Spleen (tissue), 11 donors: ENCODE results near the gene ARSI. TPM values are rescaled to one million over a fixed set of nuclear protein-coding genes. Genes with fewer than 3 reads are reported as not detected.

Source experiments
- DNase-seq: peaks from one replicate; pipeline ENCODE4 v3.0.0-alpha.2; 2020
- H3K27ac ChIP-seq, 8 donors: fragments of 200-600 bp; sonication (generic) in 7 of 8; 1 replicate in 4 of 8; 2 replicates in 4 of 8; pipeline versions ENCODE4 v1.5.0 to v1.8.0; 2016 to 2021; ENCODE audit warnings: inconsistent platforms in 4 of 8, mild to moderate bottlenecking in 4 of 8, moderate library complexity in 1 of 8
- H3K27me3 ChIP-seq, 7 donors: fragments of 200-600 bp; sonication (generic) in 6 of 7; replicated peaks in 1 of 7; 1 replicate in 4 of 7; 2 replicates in 3 of 7; pipeline versions ENCODE4 v1.5.0 to v1.8.0; 2016 to 2021; ENCODE audit warnings: inconsistent platforms in 3 of 7, mild to moderate bottlenecking in 1 of 7
- H3K36me3 ChIP-seq, 6 donors: fragments of 200-600 bp; sonication (generic) in 5 of 6; 1 replicate in 4 of 6; 2 replicates in 2 of 6; pipeline versions ENCODE4 v1.5.0 to v1.8.0; 2016 to 2021; ENCODE audit warnings: inconsistent platforms in 2 of 6
- H3K4me1 ChIP-seq, 6 donors: fragments of 200-600 bp; sonication (generic) in 5 of 6; 1 replicate in 3 of 6; 2 replicates in 3 of 6; pipeline versions ENCODE4 v1.5.0 to v1.8.0; 2016 to 2021; ENCODE audit warnings: inconsistent platforms in 3 of 6
- H3K4me3 ChIP-seq, 8 donors: fragments of 200-600 bp; sonication (generic) in 7 of 8; 1 replicate in 4 of 8; 2 replicates in 4 of 8; pipeline versions ENCODE4 v1.5.0 to v1.8.0; 2016 to 2021; ENCODE audit warnings: inconsistent platforms in 4 of 8, mild to moderate bottlenecking in 4 of 8, moderate library complexity in 2 of 8
- H3K9me3 ChIP-seq, 8 donors: fragments of 200-600 bp; sonication (generic) in 7 of 8; 1 replicate in 4 of 8; 2 replicates in 4 of 8; pipeline versions ENCODE4 v1.5.0 to v1.8.0; 2016 to 2021; ENCODE audit warnings: inconsistent platforms in 4 of 8
- POLR2A ChIP-seq, 3 donors: fragments of 450-650 bp; IDR thresholded peaks; one replicate each; pipeline ENCODE4 v1.5.1; 2017; ENCODE audit warnings: antibody characterized with exemption in 3 of 3, mild to moderate bottlenecking in 1 of 3
- POLR2AphosphoS5 ChIP-seq, 3 donors: sonication (generic); formaldehyde crosslinking; IDR thresholded peaks; one replicate each; pipeline ENCODE4 v1.5.1; 2017; ENCODE audit warnings: antibody characterized with exemption in 3 of 3
- WGBS, 5 donors: extraction: QIAGEN DNeasy Blood & Tissue Kit in 3 of 5; methylation state at CpG; one replicate each; pipeline versions ENCODE4 v1.1.5 to v1.1.7; 2013 to 2018; 5-methylcytosine and 5-hydroxymethylcytosine counted together
- intact Hi-C: fragments of 100-400 bp; cut with DNase I; formaldehyde crosslinking; loops from one replicate; pipeline ENCODE4 v1.15.0; 2023; ENCODE audit warnings: low total_unique reads
- polyA plus RNA-seq, 3 donors: library from polyadenylated mRNA; stranded (reverse); fragments of 200-250 nt; gene quantifications; one replicate each; pipeline ENCODE4 v1.2.1, GENCODE V29; 2013
- total RNA-seq, 7 donors: library from RNA; depleted of rRNA in 3 of 7; stranded (reverse); fragments of >200 nt in 3 of 7; fragmentation: NEBNext Ultra II Directional in 4 of 7; extraction: Animal tissue kit (Norgen Biotek cat#: 25700) in 4 of 7; gene quantifications; one replicate each; pipeline versions ENCODE4 v1.1.0 to v1.2.1, GENCODE V29; 2016 to 2021
- TF ChIP-seq, protein P1 (sequence below), 11 experiments: fragments of 200-600 bp in 7 of 11; fragments of 450-650 bp in 4 of 11; sonication (generic) in 4 of 11; IDR thresholded peaks in 8 of 11; conservative IDR thresholded peaks in 3 of 11; 1 replicate in 7 of 11; 2 replicates in 4 of 11; pipeline versions ENCODE4 v1.4.0 to v1.8.0; 2016 to 2021; ENCODE audit warnings: antibody characterized with exemption in 11 of 11, inconsistent platforms in 4 of 11, mild to moderate bottlenecking in 1 of 11
- donor health status: healthy with polysubstance abuse.
- donor health status: DM: no; HTN: no; CAD: no; lungs with moderate emphysema.
- donor health status: DM: no; HTN: no; CAD: no.
- donor health status: Bipolar disorder and iron deficiency.
- donor health status: healthy.
- donor health status: DM: no; HTN: no; CAD: no.
- donor health status: DM: yes; HTN: yes; CAD: no.

The ARSI gene
- total and polyA plus RNA-seq, 10 donors, result 0.07 to 3.8 (median 0.92) TPM

DNA sequence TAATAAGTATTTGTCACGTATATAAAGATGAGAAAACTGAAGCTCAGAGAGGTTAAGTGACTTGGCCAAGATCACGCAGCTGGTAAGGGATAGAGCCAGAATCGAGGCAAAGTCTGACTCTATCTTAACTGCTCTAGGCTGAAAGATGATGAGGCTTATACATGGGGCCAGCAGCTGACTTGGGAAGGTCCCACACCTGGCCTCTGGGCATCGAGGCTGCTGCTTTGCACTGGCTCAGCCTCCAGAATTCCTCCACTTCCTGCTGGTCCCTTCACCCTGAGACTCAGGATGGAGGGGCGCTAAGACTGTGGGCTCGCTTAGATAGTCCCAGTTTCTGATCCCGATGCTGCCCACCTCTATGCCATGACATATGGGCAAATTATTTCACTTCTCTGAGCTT is 48.3 kb downstream of the ARSI start:
- WGBS, 5 donors, result 76 to 84% (median 80%) methylated on average over 7 of the region's 7 CpGs
- no peak for DNase-seq
- H3K4me3 ChIP-seq, result no peak overlapping the region
- no peaks in the 10 kb centered on the region for H3K9me3 ChIP-seq
- intact Hi-C loops, result no loop called here
- H3K36me3 ChIP-seq, result no peaks in the 10 kb centered on the region
- no peaks in the 10 kb centered on the region for H3K27me3 ChIP-seq
- no peaks in the 10 kb centered on the region for H3K4me1 ChIP-seq
- TF ChIP-seq POLR2A (IDR thresholded peaks at IDR 0.05) (no peak), POLR2AphosphoS5 (IDR thresholded peaks at IDR 0.05) (no peak)
- TF ChIP-seq, protein P1, sequence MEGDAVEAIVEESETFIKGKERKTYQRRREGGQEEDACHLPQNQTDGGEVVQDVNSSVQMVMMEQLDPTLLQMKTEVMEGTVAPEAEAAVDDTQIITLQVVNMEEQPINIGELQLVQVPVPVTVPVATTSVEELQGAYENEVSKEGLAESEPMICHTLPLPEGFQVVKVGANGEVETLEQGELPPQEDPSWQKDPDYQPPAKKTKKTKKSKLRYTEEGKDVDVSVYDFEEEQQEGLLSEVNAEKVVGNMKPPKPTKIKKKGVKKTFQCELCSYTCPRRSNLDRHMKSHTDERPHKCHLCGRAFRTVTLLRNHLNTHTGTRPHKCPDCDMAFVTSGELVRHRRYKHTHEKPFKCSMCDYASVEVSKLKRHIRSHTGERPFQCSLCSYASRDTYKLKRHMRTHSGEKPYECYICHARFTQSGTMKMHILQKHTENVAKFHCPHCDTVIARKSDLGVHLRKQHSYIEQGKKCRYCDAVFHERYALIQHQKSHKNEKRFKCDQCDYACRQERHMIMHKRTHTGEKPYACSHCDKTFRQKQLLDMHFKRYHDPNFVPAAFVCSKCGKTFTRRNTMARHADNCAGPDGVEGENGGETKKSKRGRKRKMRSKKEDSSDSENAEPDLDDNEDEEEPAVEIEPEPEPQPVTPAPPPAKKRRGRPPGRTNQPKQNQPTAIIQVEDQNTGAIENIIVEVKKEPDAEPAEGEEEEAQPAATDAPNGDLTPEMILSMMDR (IDR thresholded peaks at IDR 0.05 in 8 of 11, conservative IDR thresholded peaks at IDR 0.05 in 3 of 11), result no peak
- no peak overlapping the region for H3K27ac ChIP-seq

DNA sequence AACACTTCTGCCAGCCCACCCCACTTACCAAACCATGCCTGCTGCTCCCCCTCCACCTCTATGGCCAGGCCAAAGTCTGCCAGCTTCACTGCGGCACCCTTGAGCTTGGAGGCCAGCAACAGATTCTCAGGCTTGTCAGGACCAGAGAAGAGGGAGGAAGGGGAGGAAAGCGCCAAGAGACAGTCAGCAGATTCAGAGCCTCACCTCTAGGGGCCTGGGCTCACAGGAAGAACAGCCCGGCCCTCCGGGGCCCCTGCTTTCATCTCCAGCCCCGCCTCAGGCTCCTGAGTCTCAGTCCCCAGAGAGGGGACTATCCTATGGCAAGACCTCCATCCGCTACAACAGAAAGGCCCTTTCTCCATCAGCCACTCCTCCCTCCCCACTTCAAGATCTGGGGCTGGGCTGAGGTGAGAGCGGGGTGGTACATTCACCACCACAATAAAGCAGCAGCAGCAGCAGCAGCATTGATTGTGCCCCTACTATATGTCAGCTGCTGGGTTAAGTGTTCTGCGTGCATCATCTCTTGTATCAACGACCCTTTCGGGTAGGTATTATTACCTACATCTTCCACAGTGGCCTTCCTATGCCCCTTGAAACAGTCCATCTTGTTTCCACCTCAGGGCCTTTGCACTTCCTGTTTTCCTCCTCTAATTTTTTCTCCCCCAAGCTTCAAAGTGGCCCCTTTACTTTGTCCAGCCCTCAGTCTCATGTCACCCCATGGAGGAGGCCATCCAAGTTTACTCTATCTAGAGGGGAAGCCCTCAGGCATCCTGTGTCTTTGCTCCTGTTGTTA is 49.1 kb downstream of the ARSI start:
- intact Hi-C loops, result no loop called here
- H3K27ac ChIP-seq, result no peak overlapping the region
- H3K9me3 ChIP-seq, result no peaks in the 10 kb centered on the region
- no peak overlapping the region for H3K4me3 ChIP-seq
- WGBS, 5 donors, result 73 to 80% (median 79%) methylated on average over 10 of the region's 10 CpGs
- TF ChIP-seq POLR2A (IDR thresholded peaks at IDR 0.05), result no peak
- TF ChIP-seq POLR2AphosphoS5 (IDR thresholded peaks at IDR 0.05), result no peak
- TF ChIP-seq, protein P1 (IDR thresholded peaks at IDR 0.05 in 8 of 11, conservative IDR thresholded peaks at IDR 0.05 in 3 of 11), result no peak
- H3K36me3 ChIP-seq, result no peaks in the 10 kb centered on the region
- H3K4me1 ChIP-seq, result no peaks in the 10 kb centered on the region
- no peak for DNase-seq
- no peaks in the 10 kb centered on the region for H3K27me3 ChIP-seq

DNA sequence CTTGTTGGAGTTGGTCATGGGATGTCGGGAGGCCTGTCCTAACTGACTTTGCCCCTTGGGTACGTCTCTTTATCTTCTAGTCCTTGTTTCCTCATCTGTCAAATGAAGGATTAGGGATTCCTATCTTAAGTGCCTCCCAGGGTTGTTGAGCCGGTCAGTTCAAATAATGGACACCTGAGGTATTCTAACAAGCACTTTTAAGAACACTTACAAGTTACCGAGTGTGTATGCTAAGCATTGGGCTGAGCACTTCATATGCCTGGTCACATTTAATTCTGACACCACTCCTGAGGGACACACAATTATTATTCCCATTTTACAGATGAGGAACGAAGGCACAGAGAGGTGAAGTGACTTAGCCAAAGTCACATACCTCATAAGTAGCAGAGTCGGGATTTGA is 50.2 kb downstream of the ARSI start:
- 84 to 91% (median 88%) methylated on average over 6 of the region's 6 CpGs for WGBS, 5 donors
- intact Hi-C loops, result no loop called here
- no peaks in the 10 kb centered on the region for H3K9me3 ChIP-seq
- H3K4me3 ChIP-seq, result no peak overlapping the region
- H3K4me1 ChIP-seq, result no peaks in the 10 kb centered on the region
- TF ChIP-seq, protein P1 (IDR thresholded peaks at IDR 0.05 in 8 of 11, conservative IDR thresholded peaks at IDR 0.05 in 3 of 11), result no peak
- TF ChIP-seq POLR2AphosphoS5 (IDR thresholded peaks at IDR 0.05) (no peak), POLR2A (IDR thresholded peaks at IDR 0.05) (no peak)
- H3K36me3 ChIP-seq, result no peaks in the 10 kb centered on the region
- no peak overlapping the region for H3K27ac ChIP-seq
- DNase-seq, result no peak
- H3K27me3 ChIP-seq, result no peaks in the 10 kb centered on the region

DNA sequence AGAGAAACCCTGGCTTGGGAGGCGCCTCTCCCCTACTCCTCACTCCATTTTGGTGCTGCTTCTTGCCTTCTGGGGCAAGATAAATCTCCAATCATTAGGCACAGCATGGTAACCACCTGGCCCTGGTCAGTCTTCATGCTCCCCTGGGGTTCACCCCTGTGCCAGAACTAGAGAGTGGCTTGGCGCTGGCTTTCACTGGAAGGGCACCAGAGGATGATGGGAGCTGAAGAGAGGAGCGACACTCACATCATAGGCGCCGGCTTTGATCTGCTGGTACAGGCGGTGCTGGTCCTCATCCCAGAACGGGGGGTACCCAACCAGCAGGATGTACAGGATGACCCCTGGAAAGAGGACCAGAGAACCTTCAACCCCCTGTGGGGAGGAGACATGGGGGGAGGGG is 51.2 kb downstream of the ARSI start:
- no peak for DNase-seq
- WGBS, 5 donors, result 88 to 93% (median 90%) methylated on average over 7 of the region's 7 CpGs
- H3K36me3 ChIP-seq, result no peaks in the 10 kb centered on the region

More for the DNA sequence above, 51.2 kb downstream of the ARSI start:
- H3K4me3 ChIP-seq, result no peak overlapping the region
- H3K27me3 ChIP-seq, result no peaks in the 10 kb centered on the region
- H3K27ac ChIP-seq, result no peak overlapping the region
- intact Hi-C loops, result no loop called here
- no peaks in the 10 kb centered on the region for H3K9me3 ChIP-seq
- no peaks in the 10 kb centered on the region for H3K4me1 ChIP-seq
- no peak for TF ChIP-seq POLR2A (IDR thresholded peaks at IDR 0.05)
